Gastroesophageal sphincter (tissue), 4 donors: ENCODE data around the gene TEX29. TPM values are rescaled to one million over a fixed set of nuclear protein-coding genes. Genes with fewer than 3 reads are reported as not detected.
A peak's percentile ranks its signal among the peaks of the same experiment; 100 is the strongest.

ENCODE experiments used
- ATAC-seq: fragments of 150-250 bp; one replicate; pipeline ENCODE4 v1.9.1; 2016; ENCODE audit warnings: mild to moderate bottlenecking, moderate library complexity
- H3K27ac ChIP-seq, 4 donors: fragments of 200-600 bp; sonication (generic) in 3 of 4; 1 replicate in 3 of 4; 2 replicates in 1 of 4; pipeline ENCODE4 v1.5.1; 2016 to 2019
- H3K27me3 ChIP-seq: fragments of 200-600 bp; sonication (generic); one replicate; pipeline ENCODE4 v1.5.1; 2019
- H3K36me3 ChIP-seq, 2 donors: fragments of 200-600 bp; sonication (generic); one replicate each; pipeline ENCODE4 v1.5.1; 2019; ENCODE audit warnings: control low read depth in 1 of 2
- H3K4me1 ChIP-seq, 3 donors: fragments of 200-600 bp; sonication (generic); 1 replicate in 2 of 3; 2 replicates in 1 of 3; pipeline ENCODE4 v1.5.1; 2016 to 2019; ENCODE audit warnings: control low read depth in 2 of 3
- H3K4me3 ChIP-seq, 2 donors: fragments of 200-600 bp; sonication (generic); one replicate each; pipeline ENCODE4 v1.5.1; 2019; ENCODE audit warnings: mild to moderate bottlenecking in 1 of 2, moderate library complexity in 1 of 2
- H3K9me3 ChIP-seq, 3 donors: fragments of 200-600 bp; sonication (generic); one replicate each; pipeline ENCODE4 v1.5.1; 2017 to 2019; ENCODE audit warnings: control low read depth in 2 of 3
- EP300 ChIP-seq: sonication (generic); formaldehyde crosslinking; IDR thresholded peaks from one replicate; pipeline ENCODE4 v1.6.1; 2017; ENCODE audit warnings: antibody characterized with exemption, mild to moderate bottlenecking
- POLR2A ChIP-seq, 2 donors: fragments of 450-650 bp; IDR thresholded peaks; one replicate each; pipeline ENCODE4 v1.6.1; 2017; ENCODE audit warnings: antibody characterized with exemption in 2 of 2, mild to moderate bottlenecking in 2 of 2, moderate library complexity in 1 of 2
- POLR2AphosphoS5 ChIP-seq: sonication (generic); formaldehyde crosslinking; IDR thresholded peaks from one replicate; pipeline ENCODE4 v1.6.1; 2017; ENCODE audit warnings: antibody characterized with exemption
- WGBS, 2 donors: methylation state at CpG; one replicate each; pipeline ENCODE4 v1.1.5; 2018; ENCODE audit warnings: low coverage in 1 of 2; 5-methylcytosine and 5-hydroxymethylcytosine counted together
- total RNA-seq, 4 donors: library from RNA; depleted of rRNA; stranded (reverse); fragments of >200 nt; gene quantifications; one replicate each; pipeline ENCODE4 v1.1.0, GENCODE V29; 2016
- TF ChIP-seq, protein P1 (sequence below), 4 experiments: fragments of 200-600 bp in 2 of 4; fragments of 450-650 bp in 2 of 4; sonication (generic) in 1 of 4; IDR thresholded peaks; one replicate each; pipeline ENCODE4 v1.5.1; 2017 to 2019; ENCODE audit warnings: antibody characterized with exemption in 4 of 4, mild to moderate bottlenecking in 2 of 4, moderate library complexity in 2 of 4

Gene TEX29
- 1 to 10 TPM in 1 of 4 donors, not detected in 3; 1.9 TPM for total RNA-seq

DNA sequence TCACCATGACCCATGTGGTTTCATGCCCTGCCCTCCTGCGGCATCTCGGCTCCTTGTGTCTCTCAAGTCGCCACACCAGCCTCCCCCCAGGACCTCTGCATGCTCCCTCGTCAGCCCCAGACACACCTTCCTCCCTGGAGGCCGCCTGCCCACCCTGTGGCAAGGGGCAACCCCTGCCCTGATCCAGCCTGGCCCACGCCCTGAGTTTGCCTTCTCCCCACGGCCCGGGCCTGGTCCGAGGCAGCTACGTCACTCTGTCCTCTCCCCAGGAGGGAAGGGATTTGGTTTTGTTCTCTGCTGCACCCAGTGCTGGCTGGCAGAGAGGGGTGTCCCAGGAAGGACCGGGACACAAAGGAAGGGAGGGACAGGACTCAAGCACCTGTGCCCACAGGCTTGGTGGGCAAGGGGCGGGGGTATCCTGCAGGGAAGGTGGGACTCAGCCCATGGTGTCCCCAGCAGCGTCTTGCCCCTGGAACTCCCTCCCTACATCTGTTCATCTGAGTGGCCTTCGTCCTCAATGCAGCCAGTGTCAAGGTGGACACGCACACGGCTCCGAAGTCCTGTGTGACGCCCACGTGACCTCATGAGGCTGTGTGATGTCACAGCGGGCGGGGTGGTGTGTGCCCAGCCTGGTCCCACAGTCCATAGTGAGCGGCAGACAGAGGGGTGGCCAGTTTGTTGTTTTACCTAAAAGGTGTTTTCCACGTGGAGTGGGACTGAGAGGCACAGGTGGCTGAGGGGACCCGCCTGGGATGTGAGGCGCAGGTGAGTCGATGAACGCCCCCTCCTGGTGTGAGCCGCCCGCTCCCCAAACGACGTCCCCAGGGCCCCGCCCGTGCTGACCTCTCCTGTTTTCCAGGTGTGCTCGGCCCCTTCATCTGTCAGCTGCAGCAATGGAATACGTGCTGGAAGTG lies at the start of gene TEX29:
TEX29 (plus strand) TSS at position 645 of the 914 bp plus-strand sequence; CDS start at position 894, 249 bp downstream.
- Histone ChIP-seq H3K9me3 (no peaks in the 10 kb centered on the region), H3K27me3 (no peaks in the 10 kb centered on the region), H3K36me3 (peaks cover 0 to 17% of the 10 kb centered on the region in 2 donors), H3K27ac (no peak within 1 kb of the TSS), H3K4me1 (no peaks in the 10 kb centered on the region), H3K4me3 (no peak within 1 kb of the TSS)
- ATAC-seq = peak; percentile 11
- no peak for TF ChIP-seq POLR2AphosphoS5
- TF ChIP-seq, protein P1, sequence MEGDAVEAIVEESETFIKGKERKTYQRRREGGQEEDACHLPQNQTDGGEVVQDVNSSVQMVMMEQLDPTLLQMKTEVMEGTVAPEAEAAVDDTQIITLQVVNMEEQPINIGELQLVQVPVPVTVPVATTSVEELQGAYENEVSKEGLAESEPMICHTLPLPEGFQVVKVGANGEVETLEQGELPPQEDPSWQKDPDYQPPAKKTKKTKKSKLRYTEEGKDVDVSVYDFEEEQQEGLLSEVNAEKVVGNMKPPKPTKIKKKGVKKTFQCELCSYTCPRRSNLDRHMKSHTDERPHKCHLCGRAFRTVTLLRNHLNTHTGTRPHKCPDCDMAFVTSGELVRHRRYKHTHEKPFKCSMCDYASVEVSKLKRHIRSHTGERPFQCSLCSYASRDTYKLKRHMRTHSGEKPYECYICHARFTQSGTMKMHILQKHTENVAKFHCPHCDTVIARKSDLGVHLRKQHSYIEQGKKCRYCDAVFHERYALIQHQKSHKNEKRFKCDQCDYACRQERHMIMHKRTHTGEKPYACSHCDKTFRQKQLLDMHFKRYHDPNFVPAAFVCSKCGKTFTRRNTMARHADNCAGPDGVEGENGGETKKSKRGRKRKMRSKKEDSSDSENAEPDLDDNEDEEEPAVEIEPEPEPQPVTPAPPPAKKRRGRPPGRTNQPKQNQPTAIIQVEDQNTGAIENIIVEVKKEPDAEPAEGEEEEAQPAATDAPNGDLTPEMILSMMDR (IDR thresholded peaks at IDR 0.05) = no peak
- TF ChIP-seq POLR2A (IDR thresholded peaks at IDR 0.05) = no peak
- no peak for TF ChIP-seq EP300
- WGBS, 2 donors = 86 to 94% methylated on average over 4 of the region's 35 CpGs

DNA sequence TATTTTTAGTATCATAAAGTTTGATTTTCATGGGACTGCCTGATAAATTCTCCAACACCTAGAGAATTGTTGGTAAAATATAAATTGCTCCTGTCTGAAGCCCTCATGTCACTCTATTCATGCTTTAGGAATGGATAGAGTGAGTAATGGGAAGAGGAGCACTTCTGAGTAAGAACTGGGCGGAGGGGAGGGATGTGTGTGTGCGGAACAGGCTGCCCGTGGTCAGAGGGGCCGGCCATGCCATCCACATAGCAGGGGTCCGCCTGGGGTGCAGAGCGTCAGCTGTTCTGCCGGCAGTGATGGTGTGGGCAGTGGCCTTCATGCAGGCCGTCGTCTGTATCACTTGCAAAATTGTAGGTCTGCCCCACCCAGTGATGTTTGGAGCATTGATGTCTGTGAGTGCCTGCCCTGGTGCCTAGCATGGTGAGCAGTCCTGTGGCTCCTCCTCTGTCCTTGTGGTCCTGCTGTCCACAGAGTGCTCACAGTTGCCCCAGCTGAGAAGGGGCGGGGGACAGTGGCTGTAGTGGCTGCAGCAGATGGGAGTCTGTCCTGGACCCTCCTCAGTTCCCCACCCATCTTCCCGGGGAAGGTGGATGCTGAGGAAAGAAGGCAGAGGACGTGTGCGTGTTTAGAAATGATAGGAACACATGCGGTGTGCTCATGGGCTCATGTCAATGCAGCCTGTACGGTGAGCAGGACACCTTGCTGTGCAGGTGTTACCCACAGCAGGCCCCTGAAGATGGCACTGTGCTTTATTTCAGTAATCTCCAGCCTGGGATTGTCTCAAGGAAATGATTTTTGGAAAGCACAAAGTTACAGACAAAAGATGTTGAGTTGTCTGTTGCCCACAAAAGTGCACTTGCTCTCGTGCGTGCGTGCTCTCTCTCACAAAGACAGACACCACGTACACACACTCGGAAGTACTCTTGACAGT lies 49.4 kb upstream of the TEX29 start:
- H3K36me3 ChIP-seq = peaks cover 0 to 91% of the 10 kb centered on the region in 2 donors
- ATAC-seq = no peak
- no peaks in the 10 kb centered on the region for H3K9me3 ChIP-seq
- 89 to 93% methylated on average over 13 of the region's 20 CpGs for WGBS, 2 donors
- no peaks in the 10 kb centered on the region for H3K27me3 ChIP-seq
- TF ChIP-seq POLR2AphosphoS5 (no peak), POLR2A (IDR thresholded peaks at IDR 0.05) (no peak), EP300 (no peak)
- TF ChIP-seq, protein P1 (IDR thresholded peaks at IDR 0.05) = no peak
- no peak overlapping the region for H3K4me3 ChIP-seq
- peaks cover 0 to 22% (median 0%) of the 10 kb centered on the region in 3 donors for H3K4me1 ChIP-seq
- peak overlapping the region in 1 of 4 donors; percentile 17 for H3K27ac ChIP-seq

DNA sequence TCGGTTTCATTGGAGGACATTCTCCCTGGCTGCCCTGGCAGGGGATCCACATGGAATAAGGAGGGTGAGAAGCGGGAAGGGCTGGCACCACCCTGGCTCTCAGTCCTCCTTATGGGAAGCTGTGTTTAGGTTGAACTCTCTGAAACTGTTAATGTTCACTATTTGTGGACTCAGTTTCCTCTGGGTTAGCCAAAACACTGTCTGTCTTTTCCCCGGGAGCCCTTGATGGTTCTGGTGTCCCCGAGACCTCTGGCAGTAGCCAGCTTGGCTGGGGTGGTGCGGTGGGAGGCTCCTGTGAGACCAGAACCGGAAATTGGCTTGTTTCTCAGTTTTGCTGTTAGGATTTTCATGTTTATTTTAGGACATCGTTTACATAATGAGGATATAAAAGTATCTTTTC lies 48.3 kb upstream of the TEX29 start:
- Histone ChIP-seq H3K4me3 (no peak overlapping the region), H3K36me3 (peaks cover 3 to 94% of the 10 kb centered on the region in 2 donors), H3K27me3 (no peaks in the 10 kb centered on the region), H3K27ac (no peak overlapping the region), H3K9me3 (no peaks in the 10 kb centered on the region), H3K4me1 (peaks cover 0 to 22% (median 0%) of the 10 kb centered on the region in 3 donors)
- TF ChIP-seq, protein P1 (IDR thresholded peaks at IDR 0.05) = no peak
- WGBS, 2 donors = 61 to 65% methylated on average over 6 to 7 of the region's 7 CpGs
- ATAC-seq = no peak

DNA sequence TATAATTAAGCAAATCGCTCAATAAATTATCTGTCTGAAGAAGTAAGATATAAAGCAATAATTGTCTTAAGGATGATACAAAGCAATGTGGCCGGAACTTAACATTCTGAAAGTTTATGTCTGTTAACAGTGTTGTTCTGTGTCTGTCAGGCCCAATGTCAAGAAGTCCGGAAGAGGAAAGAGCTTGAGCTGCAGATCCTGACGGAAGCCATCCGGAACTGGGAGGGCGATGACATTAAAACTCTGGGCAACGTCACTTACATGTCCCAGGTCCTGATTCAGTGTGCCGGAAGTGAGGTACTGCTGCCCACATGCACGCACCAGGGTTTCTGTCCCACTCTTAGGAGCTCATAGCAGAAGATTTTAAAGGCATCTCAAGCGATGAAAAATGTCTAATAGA lies 45.1 kb upstream of the TEX29 start:
- Histone ChIP-seq H3K27me3 (no peaks in the 10 kb centered on the region), H3K4me3 (no peak overlapping the region), H3K27ac (no peak overlapping the region), H3K4me1 (peaks cover 0 to 12% (median 0%) of the 10 kb centered on the region in 3 donors), H3K36me3 (peaks cover 3 to 95% of the 10 kb centered on the region in 2 donors), H3K9me3 (no peaks in the 10 kb centered on the region)
- no peak for ATAC-seq
- TF ChIP-seq POLR2AphosphoS5 (no peak), POLR2A (IDR thresholded peaks at IDR 0.05) (no peak), EP300 (no peak)
- TF ChIP-seq, protein P1 (IDR thresholded peaks at IDR 0.05) = no peak
- 84 to 95% methylated on average over 9 to 10 of the region's 10 CpGs for WGBS, 2 donors
